ENCODE measurements around the gene PNPLA7. TPM values are rescaled to one million over a fixed set of nuclear protein-coding genes. Genes with fewer than 3 reads are reported as not detected.
"Not testable (repeated sequence)": the region's sequence is repeated elsewhere in the genome, so short reads cannot be mapped to it uniquely, and the experiment has no call there.

The PNPLA7 gene
- total RNA-seq, 1 donor from 2014 or later = 8.8 TPM

DNA sequence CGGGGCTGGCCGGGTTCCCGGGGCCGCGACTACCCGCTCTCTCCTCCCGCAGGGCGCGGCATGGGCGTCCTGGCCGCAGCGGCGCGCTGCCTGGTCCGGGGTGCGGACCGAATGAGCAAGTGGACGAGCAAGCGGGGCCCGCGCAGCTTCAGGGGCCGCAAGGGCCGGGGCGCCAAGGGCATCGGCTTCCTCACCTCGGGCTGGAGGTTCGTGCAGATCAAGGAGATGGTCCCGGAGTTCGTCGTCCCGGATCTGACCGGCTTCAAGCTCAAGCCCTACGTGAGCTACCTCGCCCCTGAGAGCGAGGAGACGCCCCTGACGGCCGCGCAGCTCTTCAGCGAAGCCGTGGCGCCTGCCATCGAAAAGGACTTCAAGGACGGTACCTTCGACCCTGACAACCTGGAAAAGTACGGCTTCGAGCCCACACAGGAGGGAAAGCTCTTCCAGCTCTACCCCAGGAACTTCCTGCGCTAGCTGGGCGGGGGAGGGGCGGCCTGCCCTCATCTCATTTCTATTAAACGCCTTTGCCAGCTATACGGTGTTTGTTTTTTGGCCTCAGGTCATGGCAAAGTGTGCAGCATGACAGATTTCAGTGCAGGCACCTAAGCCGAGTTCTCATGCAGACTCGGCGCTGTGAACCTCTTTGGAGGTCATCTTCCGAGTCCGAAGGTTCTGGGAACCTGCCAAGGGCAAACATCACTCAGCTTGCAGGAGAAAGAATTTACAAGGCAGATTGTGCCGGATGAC is 2.0 kb upstream of the PNPLA7 start:
- H3K27ac Mint-ChIP-seq = peak overlapping the region; percentile 87
- H3K9me3 Mint-ChIP-seq (ENCODE audit: low read depth) = no peaks in the 10 kb centered on the region
- no peak for DNase-seq (ENCODE audit: low spot score, unreplicated experiment)
- no peaks in the 10 kb centered on the region for H3K27me3 Mint-ChIP-seq
- peak overlapping the region; percentile 75 for H3K4me3 Mint-ChIP-seq (ENCODE audit: low read depth)
- TF ChIP-seq, protein P1, sequence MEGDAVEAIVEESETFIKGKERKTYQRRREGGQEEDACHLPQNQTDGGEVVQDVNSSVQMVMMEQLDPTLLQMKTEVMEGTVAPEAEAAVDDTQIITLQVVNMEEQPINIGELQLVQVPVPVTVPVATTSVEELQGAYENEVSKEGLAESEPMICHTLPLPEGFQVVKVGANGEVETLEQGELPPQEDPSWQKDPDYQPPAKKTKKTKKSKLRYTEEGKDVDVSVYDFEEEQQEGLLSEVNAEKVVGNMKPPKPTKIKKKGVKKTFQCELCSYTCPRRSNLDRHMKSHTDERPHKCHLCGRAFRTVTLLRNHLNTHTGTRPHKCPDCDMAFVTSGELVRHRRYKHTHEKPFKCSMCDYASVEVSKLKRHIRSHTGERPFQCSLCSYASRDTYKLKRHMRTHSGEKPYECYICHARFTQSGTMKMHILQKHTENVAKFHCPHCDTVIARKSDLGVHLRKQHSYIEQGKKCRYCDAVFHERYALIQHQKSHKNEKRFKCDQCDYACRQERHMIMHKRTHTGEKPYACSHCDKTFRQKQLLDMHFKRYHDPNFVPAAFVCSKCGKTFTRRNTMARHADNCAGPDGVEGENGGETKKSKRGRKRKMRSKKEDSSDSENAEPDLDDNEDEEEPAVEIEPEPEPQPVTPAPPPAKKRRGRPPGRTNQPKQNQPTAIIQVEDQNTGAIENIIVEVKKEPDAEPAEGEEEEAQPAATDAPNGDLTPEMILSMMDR (IDR thresholded peaks at IDR 0.05; ENCODE audit: unreplicated experiment) = no peak
- peaks cover 8% of the 10 kb centered on the region for H3K4me1 Mint-ChIP-seq (ENCODE audit: low read depth)
- peaks cover 12% of the 10 kb centered on the region for H3K36me3 Mint-ChIP-seq (ENCODE audit: insufficient read depth)

DNA sequence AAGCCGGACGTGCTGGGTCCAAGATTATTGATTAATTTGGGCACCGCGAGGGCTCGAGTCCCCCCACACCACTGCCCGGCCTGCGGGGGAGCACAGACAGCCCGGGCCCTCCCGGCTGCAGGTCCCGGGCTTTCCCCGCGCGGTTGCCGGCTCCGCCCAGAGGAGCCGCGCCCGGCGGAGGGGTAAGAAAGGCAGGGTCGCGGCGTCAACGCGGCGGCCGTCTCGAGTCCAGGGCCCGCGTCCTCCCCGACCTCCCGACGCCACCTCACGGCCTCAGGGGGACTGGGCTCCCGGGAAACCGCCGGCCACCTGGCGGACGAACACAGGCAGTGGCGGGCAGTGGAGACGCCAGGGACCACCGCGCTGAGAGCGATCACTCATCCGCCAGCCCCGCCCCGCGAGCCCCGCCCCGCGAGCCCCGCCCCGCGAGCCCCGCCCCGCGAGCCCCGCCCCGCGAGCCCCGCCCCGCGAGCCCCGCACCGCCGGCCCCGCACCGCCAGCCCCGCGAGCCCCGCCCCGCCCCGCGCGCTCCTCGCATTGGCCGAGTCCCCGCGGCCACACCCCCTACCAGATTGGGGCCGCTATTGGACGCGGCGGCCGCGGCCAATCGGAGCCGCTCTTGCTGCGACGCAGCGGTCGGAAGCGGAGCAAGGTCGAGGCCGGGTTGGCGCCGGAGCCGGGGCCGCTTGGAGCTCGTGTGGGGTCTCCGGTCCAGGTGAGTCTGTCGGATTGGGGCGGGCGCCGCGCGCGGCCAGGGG is 1.2 kb upstream of the PNPLA7 start, which contains the start of gene MRPL41:
Gene MRPL41, plus strand, starts transcription at position 616 of the 758 bp plus-strand sequence. CDS start 203 bp downstream, outside the sequence.
- Mint-ChIP-seq H3K4me1 (ENCODE audit: low read depth) (peaks cover 8% of the 10 kb centered on the region), H3K27me3 (no peaks in the 10 kb centered on the region), H3K4me3 (ENCODE audit: low read depth) (peak within 1 kb of the TSS; percentile 75), H3K27ac (peak within 1 kb of the TSS; percentile 87), H3K9me3 (ENCODE audit: low read depth) (no peaks in the 10 kb centered on the region), H3K36me3 (ENCODE audit: insufficient read depth) (peaks cover 12% of the 10 kb centered on the region)
- DNase-seq (ENCODE audit: low spot score, unreplicated experiment) = peak; percentile 91
- TF ChIP-seq, protein P1 (IDR thresholded peaks at IDR 0.05; ENCODE audit: unreplicated experiment) = peak; percentile 71

DNA sequence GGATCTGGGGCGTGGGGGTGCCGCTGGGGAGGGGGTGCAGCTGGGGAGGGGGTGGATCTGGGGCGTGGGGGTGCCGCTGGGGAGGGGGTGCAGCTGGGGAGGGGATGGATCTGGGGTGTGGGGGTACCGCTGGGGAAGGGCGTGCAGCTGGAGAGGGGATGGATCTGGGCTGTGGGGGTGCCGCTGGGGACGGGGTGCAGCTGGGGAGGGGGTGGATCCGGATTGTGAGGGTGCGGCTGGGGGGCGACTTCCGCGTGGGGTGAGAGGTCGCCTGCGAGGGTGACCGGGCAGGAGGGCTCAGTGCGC is 709 bp upstream of the PNPLA7 start:
- H3K4me3 Mint-ChIP-seq (ENCODE audit: low read depth); H3K4me1 Mint-ChIP-seq (ENCODE audit: low read depth); H3K9me3 Mint-ChIP-seq (ENCODE audit: low read depth); H3K27me3 Mint-ChIP-seq; DNase-seq (ENCODE audit: low spot score, unreplicated experiment); H3K27ac Mint-ChIP-seq: not testable (repeated sequence)
- peaks cover 14% of the 10 kb centered on the region for H3K36me3 Mint-ChIP-seq (ENCODE audit: insufficient read depth)

DNA sequence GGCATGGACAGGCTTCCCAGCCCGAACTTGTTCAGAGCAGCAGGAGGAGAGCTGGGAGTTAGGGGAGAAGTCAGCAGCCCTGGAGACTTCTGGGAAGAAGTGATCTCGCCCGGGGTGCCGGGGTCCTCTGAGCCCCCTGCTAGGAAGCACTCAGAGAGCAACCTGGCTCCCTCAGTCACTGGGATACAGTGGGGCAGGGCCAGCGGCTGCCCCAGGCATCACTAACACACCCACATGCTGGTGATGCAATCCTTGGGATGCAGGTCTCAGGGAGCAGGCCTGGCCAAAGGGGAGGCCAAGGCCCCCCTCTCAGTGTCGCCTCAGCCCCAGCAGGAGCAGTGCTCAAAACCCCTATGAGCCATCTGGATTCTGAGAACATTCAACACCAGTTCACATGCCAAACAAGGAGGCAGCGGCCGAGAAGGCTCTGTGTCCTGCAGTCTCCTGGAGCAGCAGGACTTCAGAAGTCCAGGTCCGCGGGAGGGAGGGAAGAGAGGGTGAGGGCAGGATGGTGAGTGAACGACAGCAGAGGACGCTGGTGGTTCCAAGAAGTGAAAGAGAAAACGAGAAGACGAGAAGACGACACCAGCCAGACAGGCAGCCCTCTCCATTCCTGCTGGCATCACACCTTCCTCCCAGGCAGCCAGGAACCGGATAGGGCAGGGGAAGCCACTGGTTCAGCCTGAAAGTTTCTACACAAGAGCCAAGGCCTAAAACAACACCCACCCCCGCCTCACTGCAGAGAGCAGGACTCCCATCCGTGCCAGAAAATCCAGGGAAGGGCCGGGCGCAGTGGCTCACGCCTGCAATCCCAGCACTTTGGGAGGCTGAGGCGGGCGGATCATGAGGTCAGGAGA is 2.3 kb downstream of the PNPLA7 start:
- H3K4me3 Mint-ChIP-seq (ENCODE audit: low read depth) = no peak overlapping the region
- peaks cover 4% of the 10 kb centered on the region for H3K9me3 Mint-ChIP-seq (ENCODE audit: low read depth)
- H3K4me1 Mint-ChIP-seq (ENCODE audit: low read depth) = peaks cover 8% of the 10 kb centered on the region
- H3K27ac Mint-ChIP-seq = no peak overlapping the region
- H3K27me3 Mint-ChIP-seq = no peaks in the 10 kb centered on the region
- no peak for DNase-seq (ENCODE audit: low spot score, unreplicated experiment)
- H3K36me3 Mint-ChIP-seq (ENCODE audit: insufficient read depth) = peaks cover 6% of the 10 kb centered on the region
- TF ChIP-seq, protein P1 (IDR thresholded peaks at IDR 0.05; ENCODE audit: unreplicated experiment) = no peak

DNA sequence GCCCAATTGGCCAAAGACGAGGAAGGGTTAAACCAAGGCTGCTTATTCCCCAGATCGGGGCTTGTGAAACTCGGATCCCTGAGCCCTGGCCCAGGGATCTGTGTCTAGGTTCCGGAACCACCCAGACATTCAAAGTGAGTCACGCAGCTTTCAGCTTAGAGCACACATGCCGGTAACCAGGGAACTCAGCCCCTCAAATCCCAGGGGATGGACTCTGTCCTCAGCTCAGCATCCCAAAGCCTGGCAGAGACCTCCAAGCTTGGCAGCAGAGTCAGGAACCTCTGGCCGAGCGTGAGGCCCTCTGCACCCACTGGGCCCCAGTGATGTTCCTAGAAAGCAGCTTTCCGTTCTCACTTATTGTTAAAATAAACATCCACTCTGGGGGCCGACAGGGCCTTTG is 5.1 kb downstream of the PNPLA7 start:
- H3K27ac Mint-ChIP-seq = no peak overlapping the region
- H3K4me1 Mint-ChIP-seq (ENCODE audit: low read depth) = peaks cover 3% of the 10 kb centered on the region
- no peak overlapping the region for H3K4me3 Mint-ChIP-seq (ENCODE audit: low read depth)
- peaks cover 4% of the 10 kb centered on the region for H3K9me3 Mint-ChIP-seq (ENCODE audit: low read depth)
- DNase-seq (ENCODE audit: low spot score, unreplicated experiment) = no peak
- H3K27me3 Mint-ChIP-seq = no peaks in the 10 kb centered on the region
- TF ChIP-seq, protein P1 (IDR thresholded peaks at IDR 0.05; ENCODE audit: unreplicated experiment) = no peak
- H3K36me3 Mint-ChIP-seq (ENCODE audit: insufficient read depth) = peaks cover 5% of the 10 kb centered on the region

Data from progenitor cell of endocrine pancreas (in vitro differentiated cells).